GM19193 (cell line): ENCODE data around the gene CHAF1A.

Source experiments
- POLR2A ChIP-seq: IDR thresholded peaks from 4 replicates; pipeline ENCODE4 v1.6.1; 2011; ENCODE audit not compliant: insufficient read depth, insufficient read length; ENCODE audit errors: extremely low read depth

The CHAF1A gene

GRCh38 chr19:4454747-4455718, 52.6 kb downstream of the CHAF1A start:
- no peak for TF ChIP-seq POLR2A

GRCh38 chr19:4455719-4456475, 53.5 kb downstream of the CHAF1A start:
- TF ChIP-seq POLR2A: no peak

GRCh38 chr19:4456476-4456842, 54.0 kb downstream of the CHAF1A start:
- no peak for TF ChIP-seq POLR2A

GRCh38 chr19:4456843-4457653, 54.6 kb downstream of the CHAF1A start:
- TF ChIP-seq POLR2A: no peak

- TF ChIP-seq POLR2A: peak; percentile 42
Measured at GRCh38 chr19:4457654-4458395, 55.4 kb downstream of the CHAF1A start, which contains the start of gene UBXN6. TSS of gene UBXN6 (minus strand) at chr19:4457794. CDS start at chr19:4457697, 97 bp downstream.

GRCh38 chr19:4464815-4465581, 62.6 kb downstream of the CHAF1A start:
- TF ChIP-seq POLR2A: no peak

GRCh38 chr19:4467835-4468234, 65.4 kb downstream of the CHAF1A start:
- no peak for TF ChIP-seq POLR2A

- TF ChIP-seq POLR2A: no peak
Measured at GRCh38 chr19:4471403-4472173, 69.1 kb downstream of the CHAF1A start.

GRCh38 chr19:4472174-4472974, 69.9 kb downstream of the CHAF1A start, which contains the start of gene HDGFL2:
TSS of gene HDGFL2 (plus strand) at chr19:4472297. CDS start at chr19:4472351, 54 bp downstream.
- TF ChIP-seq POLR2A: peak; percentile 28

- no peak for TF ChIP-seq POLR2A
Measured at GRCh38 chr19:4473011-4473762, 70.7 kb downstream of the CHAF1A start.
